Chondrocyte (in vitro differentiated cells): ENCODE measurements around the gene ZNF683. TPM values are rescaled to one million over a fixed set of nuclear protein-coding genes. Genes with fewer than 3 reads are reported as not detected.
"Not testable (repeated sequence)": the region's sequence is repeated elsewhere in the genome, so short reads cannot be mapped to it uniquely, and the experiment has no call there.

ENCODE experiments used
- DNase-seq: peaks from one replicate; pipeline ENCODE4 v3.0.0; 2021; ENCODE audit warnings: mixed read lengths, low spot score
- H3K27ac Mint-ChIP-seq: one replicate; pipeline ENCODE4 v1.8.0; 2021; ENCODE audit warnings: mild to moderate bottlenecking, moderate library complexity, mixed read lengths; ENCODE audit not compliant: unreplicated experiment
- H3K27me3 Mint-ChIP-seq: 2 replicates; pipeline ENCODE4 v1.8.0; 2021; ENCODE audit warnings: low read depth, mixed read lengths
- H3K36me3 Mint-ChIP-seq: 2 replicates; pipeline ENCODE4 v1.8.0; 2021; ENCODE audit warnings: low read depth, mixed read lengths
- H3K4me1 Mint-ChIP-seq: 2 replicates; pipeline ENCODE4 v1.8.0; 2021; ENCODE audit warnings: low read depth, mild to moderate bottlenecking, mixed read lengths
- H3K4me3 Mint-ChIP-seq: one replicate; pipeline ENCODE4 v1.8.0; 2021; ENCODE audit warnings: mild to moderate bottlenecking, moderate library complexity, mixed read lengths; ENCODE audit not compliant: unreplicated experiment
- H3K9me3 Mint-ChIP-seq: 2 replicates; pipeline ENCODE4 v1.8.0; 2021; ENCODE audit warnings: low read depth, mixed read lengths
- CTCF ChIP-seq: fragments of 200-600 bp; sonication (generic); IDR thresholded peaks from 2 replicates; pipeline ENCODE4 v1.5.0; 2021; ENCODE audit warnings: antibody characterized with exemption, mild to moderate bottlenecking, moderate library complexity
- long read RNA-seq: library from polyadenylated mRNA; stranded (forward); transcript quantifications from one replicate; pipeline ENCODE4 v2.0.0, GENCODE V29; 2021
- total RNA-seq: library from RNA; stranded (reverse); gene quantifications from 3 replicates; pipeline ENCODE4 v1.2.1, GENCODE V29; 2021

The ZNF683 gene
- total RNA-seq, result not detected in 3 replicates
- long read RNA-seq, result 0 reads

DNA sequence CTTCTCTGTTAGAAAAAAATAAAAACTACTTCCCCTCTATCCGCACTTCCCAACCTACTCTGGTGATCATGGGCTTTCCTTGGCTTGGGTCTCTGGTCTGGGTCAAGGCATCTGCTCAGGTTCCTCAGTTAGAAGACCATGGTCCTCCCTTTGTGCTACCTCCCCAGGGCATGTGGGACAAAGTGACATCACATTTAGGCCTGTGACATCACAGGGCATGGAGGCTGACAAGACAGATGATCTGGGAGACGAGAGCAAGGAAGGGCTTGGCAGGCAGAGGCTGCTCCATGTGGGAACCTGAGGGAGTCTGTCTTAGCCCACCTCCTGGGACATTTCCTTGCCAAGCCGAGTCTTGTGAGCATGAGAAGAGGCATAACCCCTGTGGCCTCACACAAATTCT, at the start of gene ZNF683:
TSS of gene ZNF683 (minus strand) at position 140 of the 400 bp plus-strand sequence. CDS start 4,179 bp downstream, outside the sequence.
- peaks cover 19% of the 10 kb centered on the region for H3K4me1 Mint-ChIP-seq
- H3K9me3 Mint-ChIP-seq, H3K27ac Mint-ChIP-seq, H3K36me3 Mint-ChIP-seq, H3K27me3 Mint-ChIP-seq, H3K4me3 Mint-ChIP-seq, DNase-seq: not testable (repeated sequence)

- Mint-ChIP-seq H3K4me1 (peaks cover 3% of the 10 kb centered on the region), H3K9me3 (no peaks in the 10 kb centered on the region), H3K27me3 (peaks cover 30% of the 10 kb centered on the region), H3K27ac (no peak overlapping the region), H3K36me3 (no peaks in the 10 kb centered on the region), H3K4me3 (no peak overlapping the region)
- no peak for DNase-seq
- TF ChIP-seq CTCF, result no peak
Measured at GRCh38 chr1:26419494-26419893, 46.9 kb upstream of the ZNF683 start.

GRCh38 chr1:26418865-26419349, 46.4 kb upstream of the ZNF683 start:
- TF ChIP-seq CTCF, result no peak
- peaks cover 3% of the 10 kb centered on the region for H3K4me1 Mint-ChIP-seq
- DNase-seq, result no peak
- H3K4me3 Mint-ChIP-seq, result no peak overlapping the region
- H3K9me3 Mint-ChIP-seq, result no peaks in the 10 kb centered on the region
- H3K27ac Mint-ChIP-seq, result no peak overlapping the region
- H3K27me3 Mint-ChIP-seq, result peaks cover 35% of the 10 kb centered on the region
- no peaks in the 10 kb centered on the region for H3K36me3 Mint-ChIP-seq

- peaks cover 3% of the 10 kb centered on the region for H3K4me1 Mint-ChIP-seq
- peak; percentile 92 for TF ChIP-seq CTCF
- H3K27me3 Mint-ChIP-seq, result peaks cover 46% of the 10 kb centered on the region
- no peak for DNase-seq
- H3K9me3 Mint-ChIP-seq, result no peaks in the 10 kb centered on the region
- H3K4me3 Mint-ChIP-seq, result no peak overlapping the region
- H3K27ac Mint-ChIP-seq, result no peak overlapping the region
- no peaks in the 10 kb centered on the region for H3K36me3 Mint-ChIP-seq
Measured at GRCh38 chr1:26417111-26417759, 44.7 kb upstream of the ZNF683 start.

DNA sequence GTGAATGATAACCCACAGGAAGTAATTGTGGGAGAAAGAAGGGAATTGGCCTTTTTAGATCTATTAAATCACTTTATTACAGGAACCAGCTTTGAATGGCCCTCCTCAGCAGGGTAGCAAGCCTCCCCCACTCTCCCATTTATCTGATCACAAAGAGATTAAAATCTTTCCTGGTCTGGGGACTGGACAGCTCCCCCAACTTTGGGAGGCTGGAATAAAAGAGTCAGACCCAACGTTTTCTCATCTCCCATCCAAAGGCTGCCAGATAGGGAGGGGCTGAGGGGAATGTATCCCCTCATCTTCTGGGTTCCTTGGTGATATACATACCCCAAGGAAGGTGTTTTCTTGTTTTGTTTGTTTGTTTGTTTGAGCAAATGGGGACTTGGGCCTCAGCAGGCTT, 40.5 kb upstream of the ZNF683 start:
- no peak for TF ChIP-seq CTCF
- no peak for DNase-seq
- Mint-ChIP-seq H3K4me3 (no peak overlapping the region), H3K4me1 (peaks cover 11% of the 10 kb centered on the region), H3K27me3 (peaks cover 62% of the 10 kb centered on the region), H3K36me3 (no peaks in the 10 kb centered on the region), H3K9me3 (no peaks in the 10 kb centered on the region), H3K27ac (no peak overlapping the region)
